Measurements from ENCODE around the gene SYTL5.
"Not testable (repeated sequence)": the region's sequence is repeated elsewhere in the genome, so short reads cannot be mapped to it uniquely, and the experiment has no call there.

The SYTL5 gene

GRCh38 chrX:38006291-38006690, at the start of gene SYTL5:
TSS of gene SYTL5 (plus strand) at chrX:38006553. CDS start at chrX:38033890, 27,337 bp downstream.
- no peak for DNase-seq

DNA sequence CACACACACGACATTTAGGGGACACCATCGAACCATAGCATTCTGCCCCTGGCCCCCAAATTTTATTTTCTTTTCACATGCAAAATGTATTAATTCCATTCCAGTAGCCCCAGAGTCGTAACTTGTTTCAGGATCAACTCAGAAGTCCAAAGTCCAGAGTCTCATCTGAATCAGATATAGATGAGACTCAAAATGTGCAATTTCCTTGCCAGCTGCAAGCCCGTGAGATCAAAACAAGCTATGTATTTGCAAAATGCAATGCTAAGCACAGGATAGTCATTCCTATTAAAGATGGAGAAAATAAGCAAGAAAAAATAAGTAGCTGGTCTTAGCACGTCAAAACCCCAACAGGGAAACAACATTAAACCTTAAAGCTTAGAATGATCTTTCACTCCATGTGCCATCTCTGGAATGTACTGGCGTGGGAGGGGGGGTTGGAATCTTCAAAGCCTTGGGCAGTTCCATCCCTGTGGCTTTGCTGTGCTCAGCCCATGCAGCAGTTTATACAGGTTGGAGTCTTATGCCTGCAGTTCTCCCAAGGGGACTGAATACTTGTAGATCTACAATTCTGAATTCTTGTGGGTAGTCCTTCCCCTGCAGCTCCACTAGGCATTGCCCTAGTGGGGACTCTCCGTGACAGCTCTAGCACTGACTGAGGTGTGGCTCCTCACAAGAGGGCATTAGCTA, 47.7 kb upstream of the SYTL5 start:
- DNase-seq = peak; percentile 20

DNA sequence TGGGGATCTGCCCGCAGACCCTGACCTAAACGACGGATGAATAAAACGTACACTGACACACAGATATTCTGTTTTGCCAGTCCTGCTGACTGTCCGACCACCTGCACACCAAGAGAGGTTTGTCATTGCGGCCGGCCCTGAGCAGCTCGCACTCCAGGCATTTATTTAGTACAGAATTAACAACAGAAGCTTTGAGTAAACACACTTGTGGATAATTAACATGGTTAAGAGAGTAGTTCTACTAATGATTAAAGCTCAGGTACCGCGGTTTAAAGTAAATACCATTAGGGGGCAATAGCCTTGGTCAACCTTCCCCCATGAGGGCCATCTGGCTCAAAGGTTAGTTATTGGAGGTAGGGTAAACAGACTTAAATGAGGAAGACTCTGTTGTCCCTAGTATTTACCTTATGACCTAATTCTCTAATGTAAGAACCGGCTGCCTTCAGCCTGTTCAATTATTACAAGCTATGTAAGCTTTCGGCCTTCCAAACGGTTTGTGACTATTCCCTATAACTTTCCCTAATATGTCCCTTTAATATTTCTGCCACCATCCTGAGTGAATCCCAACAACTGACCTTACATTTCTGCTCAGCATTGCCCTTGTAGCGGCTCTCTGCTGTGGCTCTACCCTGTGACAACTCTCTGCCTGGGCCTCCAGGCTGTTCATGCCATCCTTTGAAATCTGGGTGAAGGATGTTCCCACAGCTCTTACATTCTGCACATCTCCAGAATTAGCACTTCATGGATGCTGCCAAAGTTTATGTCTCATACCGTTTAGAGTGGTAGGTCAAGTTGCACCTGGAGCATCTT, 46.9 kb upstream of the SYTL5 start:
- no peak for DNase-seq

DNA sequence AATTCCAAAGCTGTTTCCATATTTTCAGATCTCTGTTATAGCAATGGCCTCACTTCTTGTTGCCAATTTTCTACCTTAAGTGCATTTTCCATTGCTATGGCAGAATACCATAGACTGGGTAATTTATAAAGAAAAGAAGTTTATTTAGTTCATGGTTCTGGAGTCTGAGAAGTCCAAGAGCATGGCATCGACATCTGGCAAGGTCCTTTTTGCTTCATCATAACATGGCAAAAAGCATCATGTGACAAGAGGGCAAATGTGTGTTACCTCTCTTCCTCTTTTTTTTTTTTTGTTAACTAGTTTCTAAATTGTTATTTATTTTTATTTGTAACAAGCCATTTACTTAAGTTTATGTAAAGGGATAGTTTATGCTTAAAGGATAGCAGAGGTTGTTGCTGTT, 45.2 kb upstream of the SYTL5 start:
- DNase-seq = no peak

GRCh38 chrX:37967714-37968113, 38.6 kb upstream of the SYTL5 start:
- no peak for DNase-seq

DNA sequence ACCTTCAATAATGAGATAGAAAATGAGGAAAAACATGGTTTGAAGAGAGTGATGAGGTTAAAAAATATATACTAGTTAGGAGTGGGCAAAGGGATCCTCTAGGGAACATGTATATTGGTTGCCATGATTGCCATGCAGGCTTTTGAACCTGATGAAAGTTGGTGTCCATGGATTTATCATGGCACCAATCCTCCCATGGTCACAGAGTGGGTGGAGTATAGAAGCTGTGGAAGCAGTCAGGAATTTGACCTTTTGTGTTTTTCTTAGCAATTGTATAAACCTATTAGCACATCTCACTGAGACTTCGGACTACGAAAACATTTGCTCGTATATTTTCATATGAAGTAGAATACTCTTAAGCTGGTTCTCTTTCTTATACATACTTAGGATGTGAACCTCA, 30.9 kb upstream of the SYTL5 start:
- no peak for DNase-seq

DNA sequence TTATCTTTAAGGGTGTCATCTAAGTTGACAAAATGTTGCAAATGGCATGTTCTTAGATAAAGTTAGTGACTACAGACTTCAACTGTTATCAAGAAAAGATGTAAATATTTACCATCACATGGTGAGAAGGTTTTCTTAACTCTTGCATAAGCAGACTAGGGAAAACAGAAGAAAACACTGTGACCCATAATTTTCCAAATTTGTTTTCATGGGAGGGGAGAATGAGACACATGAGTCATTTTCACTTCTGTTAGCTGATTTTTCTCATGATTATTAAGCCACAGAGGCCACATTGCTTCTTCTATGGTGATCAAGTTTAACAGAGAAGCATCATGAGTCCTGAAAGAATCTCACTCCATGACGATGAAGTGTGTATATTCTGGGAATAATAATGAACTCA, 30.2 kb upstream of the SYTL5 start:
- no peak for DNase-seq

- no peak for DNase-seq
These were observed 21.5 kb upstream of the SYTL5 start for GRCh38 chrX:37984880-37985279.

DNA sequence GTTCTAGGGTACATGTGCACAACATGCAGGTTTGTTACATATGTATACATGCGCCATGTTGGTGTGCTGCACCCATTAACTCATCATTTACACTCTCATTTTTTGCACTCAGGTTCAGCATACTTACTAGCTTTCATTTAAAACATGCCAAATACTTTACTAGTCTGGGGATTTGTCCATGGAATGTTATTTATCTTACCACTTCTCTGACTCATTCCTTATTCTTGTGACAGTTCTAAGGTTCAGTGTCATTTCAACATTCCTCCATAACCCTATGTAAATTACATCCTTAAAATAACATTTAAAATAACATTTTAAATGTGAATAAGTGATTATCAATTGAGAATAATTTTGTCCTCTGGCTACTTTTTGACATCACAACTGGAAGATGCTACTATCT, 19.5 kb upstream of the SYTL5 start:
- no peak for DNase-seq

- no peak for DNase-seq
These were observed 17.0 kb upstream of the SYTL5 start for GRCh38 chrX:37989304-37989703.

DNA sequence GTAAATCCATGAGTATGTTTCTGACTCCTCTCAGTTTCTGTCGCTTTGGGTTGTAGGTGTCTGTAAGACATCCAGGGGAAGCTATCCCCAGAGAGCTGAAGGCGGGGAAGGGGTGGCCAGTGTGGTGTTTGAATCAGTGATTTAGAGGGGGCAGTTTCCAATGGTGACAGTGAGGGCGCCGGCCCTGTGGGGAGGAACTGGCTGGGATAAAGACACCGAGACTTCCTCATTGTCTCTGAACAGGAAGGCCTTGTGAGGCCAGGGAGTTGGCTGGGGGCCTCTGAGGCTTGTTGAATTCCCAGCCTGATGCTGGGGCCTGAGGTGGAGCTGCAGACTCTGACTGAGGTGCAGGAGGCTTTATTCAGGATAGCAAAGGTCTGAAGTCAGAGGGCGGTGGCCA, 15.1 kb upstream of the SYTL5 start:
- DNase-seq = not testable (repeated sequence)

DNA sequence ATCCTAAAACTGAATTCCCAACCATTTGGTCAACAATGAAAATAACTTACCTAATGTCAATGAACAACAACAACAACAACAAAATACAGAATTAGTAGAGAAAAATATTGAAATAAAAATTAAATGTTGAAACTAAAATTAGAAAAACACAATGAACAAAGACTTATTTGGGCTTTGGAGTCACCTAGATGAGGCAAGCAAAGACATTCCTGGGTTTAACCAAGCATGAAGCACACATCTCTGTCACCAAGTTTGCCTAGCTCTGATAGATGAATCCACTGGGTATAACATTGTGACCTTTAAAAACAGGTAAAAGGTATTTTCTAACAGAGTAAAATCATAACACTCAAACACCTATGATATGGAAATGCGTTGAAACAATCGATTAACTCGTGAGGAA, 13.2 kb upstream of the SYTL5 start:
- DNase-seq = no peak

DNA sequence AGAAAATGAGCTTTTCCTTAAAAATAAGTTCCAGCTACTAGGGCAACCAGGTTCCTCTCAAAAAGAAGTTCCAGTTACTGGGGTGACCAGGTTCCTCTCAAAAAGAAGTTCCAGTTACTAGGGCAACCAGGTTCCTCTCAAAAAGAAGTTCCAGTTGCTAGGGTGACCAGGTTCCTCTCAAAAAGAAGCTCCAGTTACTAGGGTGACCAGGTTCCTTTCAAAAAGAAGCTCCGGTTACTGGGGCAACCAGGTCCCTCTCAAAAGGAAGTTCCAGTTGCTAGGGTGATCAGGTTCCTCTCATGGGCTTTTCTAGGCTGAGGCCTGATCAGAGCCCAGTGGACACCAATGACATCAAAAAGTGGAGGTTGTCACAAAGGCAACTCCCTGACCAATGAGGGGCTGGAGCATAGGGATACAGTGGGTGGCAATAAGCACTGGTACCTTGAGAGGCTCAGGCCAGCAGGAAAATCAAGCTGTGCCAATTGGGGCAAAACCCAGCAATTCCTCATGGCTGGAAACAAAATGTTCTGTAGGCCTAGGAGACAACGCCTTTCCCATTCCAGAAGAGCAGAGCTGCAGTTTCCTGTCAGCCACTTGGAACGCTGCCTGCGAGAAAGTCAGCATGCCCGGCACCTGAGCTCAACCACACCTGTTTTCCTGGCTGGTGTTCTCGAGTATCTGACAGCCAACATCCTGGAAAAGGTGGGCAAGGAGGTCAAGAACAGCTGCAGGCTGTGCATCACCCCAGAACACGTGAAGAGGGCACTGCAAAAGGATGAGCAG, 12.3 kb upstream of the SYTL5 start:
- DNase-seq = no peak

- no peak for DNase-seq
These were observed 10.9 kb upstream of the SYTL5 start for GRCh38 chrX:37995428-37995827.

- no peak for DNase-seq
These were observed 9.3 kb upstream of the SYTL5 start for GRCh38 chrX:37997096-37997495.

GRCh38 chrX:37998586-37999262, 7.6 kb upstream of the SYTL5 start:
- DNase-seq = no peak

- DNase-seq = no peak
These were observed 5.6 kb upstream of the SYTL5 start for GRCh38 chrX:38000706-38001105.

DNA sequence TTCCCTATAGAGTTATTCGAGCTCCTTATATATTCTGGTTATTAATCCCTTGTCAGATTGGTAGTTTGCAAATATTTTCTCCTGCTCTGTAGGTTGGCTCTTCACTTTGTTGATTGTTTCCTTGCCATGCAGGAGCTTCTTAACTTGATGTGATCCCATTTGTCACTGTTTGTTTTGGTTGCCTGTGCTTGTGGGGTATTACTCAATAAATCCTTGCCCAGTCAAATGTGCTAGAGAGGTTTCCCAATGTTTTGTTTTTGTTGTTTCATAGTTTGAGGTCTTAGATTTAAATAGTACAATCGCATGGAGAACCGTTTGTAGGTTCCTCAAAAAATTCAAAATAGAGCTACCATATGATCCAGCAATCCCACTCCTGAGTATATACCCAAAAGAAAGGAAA, 2.3 kb upstream of the SYTL5 start:
- DNase-seq = no peak

DNA sequence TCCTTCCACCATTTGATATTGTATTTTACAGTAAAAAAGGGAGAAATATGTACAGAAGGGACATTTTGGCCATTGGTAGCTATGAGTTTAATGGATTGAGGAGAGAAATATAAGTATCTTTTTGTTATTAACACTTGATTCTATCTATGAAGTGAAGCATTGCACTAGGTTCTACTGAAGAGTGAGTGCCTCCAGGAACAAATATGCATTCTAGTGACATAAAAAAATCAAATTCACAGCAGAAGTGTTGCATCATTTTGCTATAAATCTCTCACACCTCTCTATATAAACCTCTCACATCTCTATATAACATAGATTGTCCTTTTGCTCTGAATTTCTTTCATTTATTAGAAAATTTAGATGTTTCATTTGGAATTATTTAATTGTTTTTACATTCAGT, 425 bp downstream of the SYTL5 start:
- DNase-seq = no peak

GRCh38 chrX:38008658-38009057, 2.3 kb downstream of the SYTL5 start:
- DNase-seq = no peak

- DNase-seq = no peak
These were observed 3.3 kb downstream of the SYTL5 start for GRCh38 chrX:38009641-38010040.

- DNase-seq = no peak
These were observed 12.5 kb downstream of the SYTL5 start for GRCh38 chrX:38018766-38019425.

GRCh38 chrX:38028300-38028699, 21.9 kb downstream of the SYTL5 start:
- DNase-seq = no peak

All from right hindlimb (tissue), 1 donor.